Lung (tissue), 12 donors: ENCODE measurements around the gene ATRNL1. TPM values are rescaled to one million over a fixed set of nuclear protein-coding genes. Genes with fewer than 3 reads are reported as not detected.

Experiments used
- ATAC-seq: fragments of 200-7000 bp; cut with Tn5 transposase; one replicate; pipeline ENCODE4 v1.9.1; 2020; ENCODE audit warnings: moderate number of reproducible peaks; ENCODE audit not compliant: insufficient read depth, low FRiP score
- DNase-seq, 3 donors: peaks; one replicate each; pipeline ENCODE4 v3.0.0-alpha.2; 2013 to 2017
- H3K27ac ChIP-seq, 2 donors: one replicate each; pipeline ENCODE4 v1.5.1; 2013; ENCODE audit warnings: mild to moderate bottlenecking in 2 of 2, moderate library complexity in 2 of 2, control low read depth in 1 of 2, inconsistent platforms in 1 of 2, low read depth in 1 of 2, low read length in 1 of 2
- H3K27me3 ChIP-seq, 3 donors: one replicate each; pipeline ENCODE4 v1.5.1; 2013; ENCODE audit warnings: low read length in 2 of 3; ENCODE audit not compliant: control insufficient read depth in 3 of 3, insufficient read depth in 3 of 3
- H3K36me3 ChIP-seq, 4 donors: one replicate each; pipeline ENCODE4 v1.5.1; 2013; ENCODE audit warnings: low read length in 4 of 4, mild to moderate bottlenecking in 1 of 4, moderate library complexity in 1 of 4; ENCODE audit not compliant: control insufficient read depth in 4 of 4, insufficient read depth in 4 of 4
- H3K4me1 ChIP-seq, 5 donors: one replicate each; pipeline ENCODE4 v1.5.1; 2013; ENCODE audit warnings: low read length in 5 of 5, mild to moderate bottlenecking in 2 of 5, moderate library complexity in 1 of 5; ENCODE audit not compliant: control insufficient read depth in 5 of 5, insufficient read depth in 5 of 5
- H3K4me3 ChIP-seq: one replicate; pipeline ENCODE4 v1.5.1; 2013; ENCODE audit warnings: mild to moderate bottlenecking, control low read depth, moderate library complexity
- H3K9ac ChIP-seq, 2 donors: one replicate each; pipeline ENCODE4 v1.5.1; 2013; ENCODE audit warnings: low read length in 2 of 2, control low read depth in 1 of 2; ENCODE audit not compliant: insufficient read depth in 1 of 2
- H3K9me3 ChIP-seq, 4 donors: one replicate each; pipeline ENCODE4 v1.5.1; 2013; ENCODE audit warnings: low read length in 3 of 4, mild to moderate bottlenecking in 1 of 4, moderate library complexity in 1 of 4; ENCODE audit not compliant: control insufficient read depth in 4 of 4, insufficient read depth in 3 of 4
- CTCF ChIP-seq: IDR thresholded peaks from 2 replicates; pipeline ENCODE4 v1.5.1; 2012; ENCODE audit warnings: mild to moderate bottlenecking; ENCODE audit errors: control extremely low read depth, extremely low read depth
- WGBS, 2 donors: extraction: QIAGEN DNeasy Blood & Tissue Kit; methylation state at CpG; one replicate each; pipeline ENCODE4 v1.1.7; 2013; 5-methylcytosine and 5-hydroxymethylcytosine counted together
- polyA plus RNA-seq, 2 donors: library from polyadenylated mRNA; stranded (reverse); fragments of 200-250 nt; gene quantifications; one replicate each; pipeline ENCODE4 v1.2.1, GENCODE V29; 2013
- total RNA-seq, 2 donors: library from RNA; depleted of rRNA in 1 of 2; stranded (reverse); fragments of >200 nt in 1 of 2; gene quantifications; one replicate each; pipeline ENCODE4 v1.2.1, GENCODE V29; 2014 to 2021
- donor health status: control.
- donor health status: control.
- donor health status: Bipolar disorder and iron deficiency.
- donor health status: healthy.
- donor health status: DM: yes; HTN: yes; CAD: no.

The ATRNL1 gene
- total and polyA plus RNA-seq, 4 donors = 0.05 to 11.1 (median 0.24) TPM

GRCh38 chr10:115895166-115895565, 802.0 kb downstream of the ATRNL1 start:
- WGBS, 2 donors = 81 to 89% methylated on average over 7 of the region's 7 CpGs
- TF ChIP-seq CTCF = no peak

GRCh38 chr10:115898242-115898641, 805.1 kb downstream of the ATRNL1 start:
- H3K4me1 ChIP-seq = no peaks in the 10 kb centered on the region
- no peaks in the 10 kb centered on the region for H3K9me3 ChIP-seq
- H3K27ac ChIP-seq = no peak overlapping the region
- TF ChIP-seq CTCF = no peak
- WGBS, 2 donors = 74 to 81% methylated on average over 3 of the region's 3 CpGs
- DNase-seq (no peak), ATAC-seq (no peak)
- no peak overlapping the region for H3K4me3 ChIP-seq
- no peaks in the 10 kb centered on the region for H3K36me3 ChIP-seq
- no peaks in the 10 kb centered on the region for H3K27me3 ChIP-seq
- no peak overlapping the region for H3K9ac ChIP-seq

More at GRCh38 chr10:115895166-115895565, 802.0 kb downstream of the ATRNL1 start:
- no peak overlapping the region for H3K27ac ChIP-seq
- DNase-seq = no peak
- H3K9me3 ChIP-seq = no peaks in the 10 kb centered on the region
- no peaks in the 10 kb centered on the region for H3K4me1 ChIP-seq
- ATAC-seq = no peak
- no peaks in the 10 kb centered on the region for H3K27me3 ChIP-seq
- no peaks in the 10 kb centered on the region for H3K36me3 ChIP-seq
- H3K9ac ChIP-seq = no peak overlapping the region
- H3K4me3 ChIP-seq = no peak overlapping the region

GRCh38 chr10:115902596-115902995, 809.4 kb downstream of the ATRNL1 start:
- Histone ChIP-seq H3K36me3 (no peaks in the 10 kb centered on the region), H3K27me3 (no peaks in the 10 kb centered on the region), H3K4me1 (no peaks in the 10 kb centered on the region), H3K9me3 (no peaks in the 10 kb centered on the region), H3K9ac (no peak overlapping the region), H3K27ac (no peak overlapping the region), H3K4me3 (no peak overlapping the region)
- DNase-seq = no peak
- no peak for TF ChIP-seq CTCF
- 64 to 71% methylated on average over 5 of the region's 5 CpGs for WGBS, 2 donors
- no peak for ATAC-seq

GRCh38 chr10:115903207-115903606, 810.0 kb downstream of the ATRNL1 start:
- DNase-seq (no peak), ATAC-seq (no peak)
- H3K27ac ChIP-seq = no peak overlapping the region
- TF ChIP-seq CTCF = no peak
- H3K4me3 ChIP-seq = no peak overlapping the region
- H3K36me3 ChIP-seq = no peaks in the 10 kb centered on the region
- no peaks in the 10 kb centered on the region for H3K9me3 ChIP-seq
- H3K4me1 ChIP-seq = no peaks in the 10 kb centered on the region
- 71 to 77% methylated on average over 1 of the region's 1 CpG for WGBS, 2 donors
- no peak overlapping the region for H3K9ac ChIP-seq
- H3K27me3 ChIP-seq = no peaks in the 10 kb centered on the region
